Lower leg skin (tissue), 3 donors: ENCODE data around the gene ATRN.

Experiments
- CTCF ChIP-seq, 3 donors: fragments of 450-650 bp; IDR thresholded peaks; one replicate each; pipeline ENCODE4 v1.5.1; 2016; ENCODE audit warnings: antibody characterized with exemption in 3 of 3, mild to moderate bottlenecking in 3 of 3, moderate library complexity in 2 of 3
- POLR2A ChIP-seq, 2 donors: fragments of 450-650 bp; IDR thresholded peaks; one replicate each; pipeline ENCODE4 v1.6.1; 2016 to 2017; ENCODE audit warnings: antibody characterized with exemption in 2 of 2, mild to moderate bottlenecking in 1 of 2, moderate library complexity in 1 of 2

- no peak for TF ChIP-seq CTCF (IDR thresholded peaks at IDR 0.05)
- TF ChIP-seq POLR2A (IDR thresholded peaks at IDR 0.05), result no peak
Measured at GRCh38 chr20:3580412-3580811, 109.6 kb downstream of the ATRN start.
